Memory B cell (primary cell): Measurements from ENCODE around the gene MIPOL1.

ENCODE experiments used
- ATAC-seq: fragments of 150-1000 bp; cut with Tn5 transposase; 2 replicates; pipeline ENCODE4 v1.10.0; 2021; ENCODE audit warnings: low read depth, mild to moderate bottlenecking, moderate library complexity
- DNase-seq, 2 donors: peaks; one replicate each; pipeline ENCODE4 v3.0.0; 2022; ENCODE audit warnings: low spot score in 2 of 2
- H3K27ac Mint-ChIP-seq: one replicate; pipeline ENCODE4 v1.8.0; 2022; ENCODE audit warnings: mild to moderate bottlenecking, moderate library complexity, mixed read lengths
- H3K27me3 Mint-ChIP-seq: one replicate; pipeline ENCODE4 v1.8.0; 2022; ENCODE audit warnings: mixed read lengths
- H3K36me3 Mint-ChIP-seq: one replicate; pipeline ENCODE4 v1.8.0; 2022; ENCODE audit warnings: mild to moderate bottlenecking, mixed read lengths
- H3K4me1 Mint-ChIP-seq: one replicate; pipeline ENCODE4 v1.8.0; 2022; ENCODE audit warnings: mixed read lengths
- H3K4me3 Mint-ChIP-seq: one replicate; pipeline ENCODE4 v1.8.0; 2022; ENCODE audit warnings: mild to moderate bottlenecking, moderate library complexity, mixed read lengths
- H3K9me3 Mint-ChIP-seq: one replicate; pipeline ENCODE4 v1.8.0; 2022; ENCODE audit warnings: mixed read lengths

MIPOL1 gene

GRCh38 chr14:37596790-37597472 lies 399.2 kb downstream of the MIPOL1 start:
- Mint-ChIP-seq H3K4me1 (no peaks in the 10 kb centered on the region), H3K9me3 (no peaks in the 10 kb centered on the region), H3K27ac (no peak overlapping the region), H3K27me3 (peaks cover 15% of the 10 kb centered on the region), H3K36me3 (peaks cover 2% of the 10 kb centered on the region), H3K4me3 (no peak overlapping the region)
- no peak for ATAC-seq
- no peak for DNase-seq

GRCh38 chr14:37597538-37597913 lies 399.8 kb downstream of the MIPOL1 start:
- Mint-ChIP-seq H3K27ac (no peak overlapping the region), H3K9me3 (no peaks in the 10 kb centered on the region), H3K4me1 (no peaks in the 10 kb centered on the region), H3K4me3 (no peak overlapping the region), H3K36me3 (peaks cover 2% of the 10 kb centered on the region), H3K27me3 (peaks cover 14% of the 10 kb centered on the region)
- no peak for ATAC-seq
- DNase-seq, result no peak

GRCh38 chr14:37597914-37598746 lies 400.4 kb downstream of the MIPOL1 start:
- Mint-ChIP-seq H3K4me3 (no peak overlapping the region), H3K9me3 (no peaks in the 10 kb centered on the region), H3K4me1 (no peaks in the 10 kb centered on the region), H3K36me3 (peaks cover 2% of the 10 kb centered on the region), H3K27me3 (peaks cover 16% of the 10 kb centered on the region), H3K27ac (no peak overlapping the region)
- no peak for ATAC-seq
- DNase-seq, result no peak

GRCh38 chr14:37598747-37599506 lies 401.2 kb downstream of the MIPOL1 start:
- peaks cover 19% of the 10 kb centered on the region for H3K27me3 Mint-ChIP-seq
- ATAC-seq, result no peak
- no peaks in the 10 kb centered on the region for H3K4me1 Mint-ChIP-seq
- H3K4me3 Mint-ChIP-seq, result no peak overlapping the region
- no peaks in the 10 kb centered on the region for H3K9me3 Mint-ChIP-seq
- peaks cover 2% of the 10 kb centered on the region for H3K36me3 Mint-ChIP-seq
- no peak for DNase-seq
- no peak overlapping the region for H3K27ac Mint-ChIP-seq

- peaks cover 15% of the 10 kb centered on the region for H3K27me3 Mint-ChIP-seq
- DNase-seq (no peak), ATAC-seq (no peak)
- H3K27ac Mint-ChIP-seq, result no peak overlapping the region
- H3K4me1 Mint-ChIP-seq, result no peaks in the 10 kb centered on the region
- H3K36me3 Mint-ChIP-seq, result peaks cover under 1% of the 10 kb centered on the region
- H3K9me3 Mint-ChIP-seq, result no peaks in the 10 kb centered on the region
- H3K4me3 Mint-ChIP-seq, result no peak overlapping the region
Observed at GRCh38 chr14:37599507-37600368, 402.0 kb downstream of the MIPOL1 start.

GRCh38 chr14:37600880-37601741 lies 403.4 kb downstream of the MIPOL1 start:
- H3K4me3 Mint-ChIP-seq, result no peak overlapping the region

GRCh38 chr14:37601865-37602264 lies 404.1 kb downstream of the MIPOL1 start:
- no peak for ATAC-seq
- DNase-seq, result no peak
- Mint-ChIP-seq H3K27me3 (peaks cover 10% of the 10 kb centered on the region), H3K9me3 (peaks cover 5% of the 10 kb centered on the region), H3K36me3 (no peaks in the 10 kb centered on the region), H3K27ac (no peak overlapping the region), H3K4me1 (no peaks in the 10 kb centered on the region), H3K4me3 (no peak overlapping the region)

More at GRCh38 chr14:37600880-37601741, 403.4 kb downstream of the MIPOL1 start:
- Mint-ChIP-seq H3K9me3 (peaks cover 1% of the 10 kb centered on the region), H3K27ac (no peak overlapping the region), H3K4me1 (no peaks in the 10 kb centered on the region), H3K27me3 (peaks cover 15% of the 10 kb centered on the region), H3K36me3 (no peaks in the 10 kb centered on the region)
- no peak for DNase-seq
- ATAC-seq, result no peak
